SK-N-SH treated with all-trans-retinoic acid at 6 μM for 48 hours (cell line): Measurements from ENCODE around the gene ZNF672.

ENCODE experiments used
- ARNTL ChIP-seq: fragments of 450-650 bp; formaldehyde crosslinking; IDR thresholded peaks from 2 replicates; pipeline ENCODE4 v1.5.0; 2020; ENCODE audit warnings: low read depth, mild to moderate bottlenecking, moderate library complexity, borderline replicate concordance
- OSR1 ChIP-seq: fragments of 250-450 bp; sonication (Bioruptor Pico); IDR thresholded peaks from 2 replicates; pipeline ENCODE4 v1.8.0; 2022; ENCODE audit warnings: moderate library complexity, mild to moderate bottlenecking, inconsistent platforms
- PATZ1 ChIP-seq: fragments of 250-450 bp; sonication (Bioruptor Pico); IDR thresholded peaks from 2 replicates; pipeline ENCODE4 v1.8.0; 2020; ENCODE audit warnings: mild to moderate bottlenecking, moderate library complexity, borderline replicate concordance
- POU6F1 ChIP-seq: fragments of 250-450 bp; sonication (Bioruptor Pico); IDR thresholded peaks from 2 replicates; pipeline ENCODE4 v1.8.0; 2021; ENCODE audit warnings: low read depth, mild to moderate bottlenecking, moderate library complexity, borderline replicate concordance
- PPARA ChIP-seq: fragments of 250-450 bp; sonication (Bioruptor Pico); IDR thresholded peaks from 2 replicates; pipeline ENCODE4 v1.5.0; 2020; ENCODE audit warnings: mild to moderate bottlenecking, borderline replicate concordance
- RARB ChIP-seq: fragments of 250-450 bp; sonication (Bioruptor Pico); IDR thresholded peaks from 2 replicates; pipeline ENCODE4 v1.8.0; 2021; ENCODE audit warnings: mild to moderate bottlenecking, moderate library complexity
- SNAI2 ChIP-seq: fragments of 250-450 bp; sonication (Bioruptor Pico); IDR thresholded peaks from 2 replicates; pipeline ENCODE4 v1.5.0; 2020; ENCODE audit warnings: mild to moderate bottlenecking, moderate library complexity
- ZFP3 ChIP-seq: fragments of 250-450 bp; sonication (Bioruptor Pico); IDR thresholded peaks from 2 replicates; pipeline ENCODE4 v1.5.0; 2020; ENCODE audit warnings: mild to moderate bottlenecking, moderate library complexity
- ZNF8 ChIP-seq: fragments of 450-650 bp; formaldehyde crosslinking; IDR thresholded peaks from 2 replicates; pipeline ENCODE4 v1.5.0; 2020; ENCODE audit warnings: mild to moderate bottlenecking, moderate library complexity

- TF ChIP-seq ARNTL (CRISPR knock-in tag) (no peak), OSR1 (CRISPR knock-in tag) (no peak), PPARA (CRISPR knock-in tag) (no peak), RARB (CRISPR knock-in tag) (no peak), PATZ1 (CRISPR knock-in tag) (no peak), ZNF8 (CRISPR knock-in tag) (no peak), POU6F1 (CRISPR knock-in tag) (no peak), ZFP3 (no peak), SNAI2 (CRISPR knock-in tag) (no peak)
Measured at GRCh38 chr1:248847956-248848561, 10.0 kb downstream of the ZNF672 start.
